NCI-H2107 treated with DMSO at 0.1 percent for 48 hours (cell line): Measurements from ENCODE around the gene BBC3.

Experiments used
- DNase-seq: peaks from one replicate; lab custom pipeline; 2025; ENCODE audit not compliant: unreplicated experiment; lab: John Stamatoyannopoulos, UW

The BBC3 gene

DNA sequence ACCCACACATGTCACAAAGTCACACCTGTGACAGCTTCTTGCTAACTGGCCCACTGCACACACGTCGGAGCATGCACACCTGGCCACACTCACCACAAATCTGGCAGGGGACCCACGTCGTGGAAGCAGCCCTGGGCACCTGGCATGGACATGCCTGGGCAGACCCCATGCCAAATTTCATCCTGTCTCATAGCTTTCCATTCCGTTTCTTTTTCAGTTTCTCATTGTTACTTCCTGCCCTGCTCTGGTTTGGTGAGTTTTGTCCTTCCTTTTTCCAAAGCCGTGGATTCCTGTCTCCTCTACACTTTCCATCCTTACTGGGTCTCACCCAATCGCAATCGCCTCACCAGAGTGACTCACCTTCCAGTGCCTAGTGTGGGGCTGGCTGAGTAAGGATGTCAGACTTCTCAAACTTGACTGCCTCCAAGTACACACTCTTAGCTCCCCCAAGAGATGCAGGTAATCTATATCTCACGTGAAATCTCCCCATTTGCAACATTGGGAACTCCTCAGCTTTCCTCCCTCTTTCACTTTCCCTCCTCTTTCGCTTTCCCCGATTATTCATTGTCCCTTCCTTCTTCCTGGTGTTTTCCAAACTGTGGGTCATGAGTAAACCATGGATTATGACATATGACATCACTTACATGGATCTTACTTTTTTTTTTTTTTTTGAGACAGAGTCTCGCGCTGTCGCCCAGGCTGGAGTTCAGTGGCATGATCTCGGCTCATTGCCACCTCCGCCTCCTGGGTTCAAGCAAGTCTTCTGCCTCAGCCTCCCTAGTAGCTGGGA is 1.6 kb upstream of the BBC3 start:
- DNase-seq = no peak

GRCh38 chr19:47231215-47232054 is 436 bp upstream of the BBC3 start:
- DNase-seq = no peak

DNA sequence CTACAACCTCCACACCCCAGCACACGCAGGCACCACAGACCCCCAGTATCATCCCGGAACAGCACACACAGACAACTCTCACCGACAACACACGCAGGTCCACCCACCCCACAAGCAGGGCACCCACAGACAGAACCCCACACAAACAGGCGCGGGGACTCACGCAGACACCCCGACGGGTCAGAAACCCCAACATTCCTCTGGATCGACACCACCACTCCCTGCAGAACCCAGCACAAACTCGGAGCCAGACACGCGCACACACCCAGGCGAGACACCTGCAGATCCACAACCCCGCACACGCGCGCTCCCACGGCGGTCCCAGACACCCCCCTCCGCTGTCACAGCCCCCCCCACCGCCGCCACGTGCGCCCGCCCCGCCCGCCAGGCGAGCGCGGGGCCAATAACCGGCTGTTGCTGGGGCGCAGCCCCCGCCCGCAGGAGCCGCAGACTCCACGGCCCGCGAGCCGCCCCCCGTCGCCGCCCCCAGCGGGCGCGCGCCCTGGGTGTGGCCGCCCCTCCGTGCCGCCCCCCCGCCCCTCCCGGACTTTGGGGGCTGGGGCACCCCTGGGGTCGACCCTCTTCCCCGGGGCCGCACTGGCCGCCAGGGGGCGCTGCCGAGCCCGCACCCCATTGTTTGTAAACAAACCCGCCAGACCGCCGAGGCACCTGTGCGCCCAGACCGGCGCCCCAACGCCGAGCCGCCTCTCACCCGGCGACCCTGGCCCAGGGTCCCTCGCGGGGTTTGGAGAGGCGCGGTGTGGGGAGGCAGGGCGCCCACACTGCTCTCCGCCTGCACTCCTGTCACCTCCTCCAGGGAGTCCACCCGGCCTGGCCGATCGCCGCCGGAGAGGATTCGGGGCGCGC is 712 bp downstream of the BBC3 start:
- no peak for DNase-seq

DNA sequence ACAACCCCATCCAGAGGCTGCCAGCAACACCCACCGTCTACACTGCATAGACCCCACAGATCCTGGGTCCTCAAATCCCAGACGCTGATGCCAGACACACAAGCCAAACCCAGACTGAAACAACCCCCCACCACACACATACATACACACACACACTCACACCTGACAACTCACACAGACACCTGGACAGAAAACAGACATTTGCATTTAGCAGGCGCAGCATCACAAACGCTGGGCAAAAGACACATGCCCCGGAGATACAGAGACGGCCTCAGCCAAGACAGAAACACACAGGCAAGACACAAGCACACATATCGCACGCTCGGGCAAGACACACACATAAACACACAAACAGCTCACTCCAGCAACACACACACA is 1.3 kb downstream of the BBC3 start:
- DNase-seq = no peak

DNA sequence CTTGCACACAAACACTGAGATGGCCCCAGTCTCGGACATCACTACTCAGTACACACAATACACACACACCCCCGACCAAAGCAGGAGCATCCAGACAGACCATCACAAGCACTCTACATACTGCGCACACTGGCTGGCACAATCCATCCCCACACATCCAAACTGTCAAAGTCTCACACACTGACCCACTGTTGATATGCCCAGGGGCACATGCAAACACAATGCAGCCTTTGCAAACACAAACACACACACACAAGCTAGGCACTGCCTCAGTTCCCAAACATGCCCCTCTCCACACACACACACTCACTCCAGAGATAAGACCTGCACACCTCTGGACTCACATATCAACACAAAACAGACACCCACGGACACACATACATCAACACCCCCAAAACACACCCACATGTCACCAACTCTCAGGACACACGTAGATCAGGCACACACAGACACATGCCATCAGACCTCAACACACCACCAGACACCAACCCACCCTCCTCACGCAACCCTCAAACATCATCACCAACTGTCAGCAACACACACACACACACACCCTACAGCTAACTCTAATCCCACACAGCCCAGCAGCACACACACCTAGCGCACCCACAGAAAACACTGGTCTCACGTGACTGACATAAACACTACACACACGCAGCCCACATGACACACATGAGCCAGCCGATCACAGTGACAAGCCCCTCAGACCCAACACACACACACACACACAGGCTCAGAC is 1.9 kb downstream of the BBC3 start:
- no peak for DNase-seq

DNA sequence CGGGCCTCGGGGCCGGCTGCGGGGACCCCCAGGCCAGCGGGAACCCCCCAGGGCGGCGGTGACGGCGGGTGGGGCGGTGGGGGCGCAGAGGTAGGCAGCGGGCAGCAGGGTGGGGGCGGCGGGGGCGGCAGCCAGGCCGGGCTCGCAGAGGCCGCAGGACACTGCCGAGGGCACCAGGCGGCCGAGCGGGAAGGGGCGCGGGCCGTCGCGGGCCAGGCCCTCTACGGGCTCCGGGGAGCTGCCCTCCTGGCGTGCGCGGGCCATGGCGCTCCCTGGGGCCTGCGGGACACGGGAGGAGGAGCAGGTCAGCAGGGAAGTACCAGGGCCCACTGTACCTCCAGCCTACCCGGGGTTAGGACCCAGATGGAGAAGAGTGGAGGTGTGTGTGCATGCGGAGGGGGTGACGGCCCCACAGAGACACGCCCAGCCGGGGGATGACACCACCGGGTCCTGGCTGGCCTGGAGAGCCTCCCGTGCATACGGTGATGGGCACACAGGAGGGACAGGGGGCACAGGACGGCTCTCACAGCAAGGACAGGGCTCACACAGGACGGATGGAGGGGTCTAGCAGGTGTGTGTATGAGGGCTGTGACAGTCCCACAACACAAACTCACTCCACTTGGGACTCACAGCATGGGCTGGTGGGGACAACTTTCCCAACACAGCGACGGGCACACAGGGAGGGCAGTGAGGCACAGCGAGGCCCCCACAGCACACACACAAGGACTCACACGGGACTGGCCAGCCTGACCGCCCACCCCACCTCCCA is 2.6 kb downstream of the BBC3 start:
- DNase-seq = no peak

- DNase-seq = no peak
These were observed 3.4 kb downstream of the BBC3 start for GRCh38 chr19:47227352-47228167.

DNA sequence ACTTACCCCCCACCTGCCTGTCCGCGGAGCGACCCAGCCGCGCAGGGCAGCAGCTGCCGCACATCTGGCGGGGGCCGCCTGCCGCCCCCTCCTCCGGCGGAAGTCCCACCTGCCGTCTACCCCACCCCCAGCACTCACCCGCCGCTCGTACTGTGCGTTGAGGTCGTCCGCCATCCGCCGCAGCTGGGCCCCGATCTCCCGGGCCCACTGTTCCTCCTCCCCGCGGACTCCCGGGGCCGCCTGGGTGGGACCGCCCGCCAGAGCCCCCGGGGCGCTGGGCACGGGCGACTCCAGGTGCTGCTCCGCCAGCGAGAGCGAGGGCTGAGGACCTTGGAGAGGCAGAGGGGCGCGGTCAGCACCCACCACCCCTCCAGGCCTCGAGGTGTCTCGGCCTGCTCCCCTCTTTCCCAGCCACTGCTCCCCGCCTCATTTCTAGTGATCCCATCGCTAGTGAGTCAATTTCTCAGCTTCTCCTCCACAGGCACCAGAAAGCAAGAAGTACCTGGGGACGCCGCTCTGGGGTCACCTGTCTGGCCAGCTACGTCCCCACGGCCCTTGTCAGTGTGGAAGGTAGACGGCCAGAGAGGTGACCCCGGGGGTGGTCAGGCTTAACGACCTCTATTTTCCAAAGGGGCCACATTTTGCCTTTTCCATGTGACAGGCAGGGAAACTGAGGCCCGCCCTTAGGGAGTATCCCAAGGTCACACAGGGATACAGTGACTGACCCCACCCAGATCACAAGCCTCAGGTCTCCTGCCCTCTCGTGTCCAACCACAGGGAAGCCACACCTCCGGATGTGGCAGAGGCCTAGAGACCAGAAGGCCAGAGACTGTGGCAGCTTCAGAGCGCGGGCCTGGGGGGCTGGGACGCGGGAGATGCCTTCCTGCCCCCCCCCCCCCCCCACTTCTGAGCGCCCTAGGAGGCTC is 4.3 kb downstream of the BBC3 start:
- DNase-seq = no peak

DNA sequence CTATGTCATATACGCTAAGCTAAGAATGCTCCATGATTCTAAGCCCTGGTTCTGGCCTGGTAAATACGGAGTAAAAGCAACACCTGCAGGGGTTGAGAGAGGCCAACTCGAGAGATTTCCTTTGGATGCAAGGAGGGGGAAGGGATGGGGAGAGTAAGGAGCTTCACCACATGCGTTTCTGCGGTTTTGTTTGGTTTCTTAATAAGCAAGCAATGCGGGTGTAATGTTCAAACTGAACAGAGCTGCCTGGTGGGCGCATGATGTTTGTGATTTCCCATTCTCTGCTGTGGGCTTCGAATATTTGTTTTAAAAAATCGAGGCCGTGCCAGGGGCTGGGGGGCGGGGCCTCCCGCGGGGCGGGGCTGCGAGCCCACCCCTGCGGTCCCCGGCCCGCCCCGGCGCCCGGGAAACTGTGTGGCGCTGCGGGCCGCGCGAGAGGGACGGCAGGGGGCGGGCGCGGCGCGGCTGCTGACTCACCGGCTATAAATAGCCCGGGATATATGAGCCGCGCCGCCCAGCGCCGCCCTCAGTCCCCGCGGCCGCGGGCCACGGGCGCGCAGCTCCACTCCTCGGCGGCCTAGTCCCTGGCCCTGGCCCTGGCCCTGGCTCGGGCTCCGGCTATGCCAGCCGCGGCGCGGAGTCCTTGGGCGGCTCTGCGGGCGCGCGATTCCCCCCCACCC is 5.1 kb downstream of the BBC3 start:
- peak; percentile 54 for DNase-seq

DNA sequence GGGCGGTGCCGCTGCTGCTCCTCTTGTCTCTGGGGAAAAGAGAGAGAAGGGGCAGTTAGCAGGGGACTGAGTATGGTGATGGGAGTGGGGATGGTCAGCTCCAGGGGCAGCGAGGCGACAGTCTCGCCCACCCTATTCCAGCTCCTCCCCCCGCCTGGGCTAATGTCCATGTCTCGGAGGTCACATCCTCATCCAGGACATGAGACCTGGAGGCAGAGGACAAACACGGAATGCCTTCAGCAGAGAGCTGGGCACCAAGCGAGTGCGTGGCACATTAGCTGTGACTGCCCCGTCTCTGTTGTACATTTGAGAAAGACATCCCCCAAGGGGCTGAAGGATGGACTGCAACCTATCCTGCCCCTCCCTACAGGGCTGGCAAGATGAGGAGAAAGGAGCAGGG is 9.1 kb downstream of the BBC3 start:
- DNase-seq = no peak

DNA sequence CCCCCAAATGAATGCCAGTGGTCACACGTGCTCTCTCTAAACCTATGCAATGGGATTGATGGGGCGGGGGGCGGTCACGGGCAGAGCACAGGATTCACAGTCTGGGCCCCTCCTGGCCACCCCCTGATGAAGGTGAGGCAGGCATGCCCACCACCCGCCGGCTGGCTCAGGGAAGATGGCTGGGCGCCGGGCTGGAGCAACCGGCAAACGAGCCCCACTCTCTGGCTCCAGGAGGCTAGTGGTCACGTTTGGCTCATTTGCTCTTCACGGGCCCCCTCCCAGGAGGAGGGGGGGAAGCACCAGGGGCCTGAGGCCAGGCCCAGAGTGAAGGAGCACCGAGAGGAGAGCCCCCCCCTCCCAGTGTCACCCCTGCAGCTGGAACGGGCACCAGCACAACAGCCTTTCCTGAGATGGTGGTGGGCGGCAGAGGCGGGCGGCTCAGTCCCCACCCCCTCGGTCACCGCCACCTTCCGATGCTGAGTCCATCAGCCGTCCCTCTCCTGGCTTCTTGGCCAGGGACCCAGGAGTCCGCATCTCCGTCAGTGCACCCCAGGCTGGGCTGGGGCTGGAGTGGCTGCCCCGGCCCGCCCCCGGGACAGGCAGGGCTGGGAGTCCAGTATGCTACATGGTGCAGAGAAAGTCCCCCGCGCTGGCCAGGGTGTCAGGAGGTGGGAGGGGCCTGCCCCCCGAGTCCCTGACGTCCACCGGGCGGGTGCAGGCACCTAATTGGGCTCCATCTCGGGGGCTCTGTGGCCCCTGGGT is 9.7 kb downstream of the BBC3 start:
- DNase-seq = no peak

DNA sequence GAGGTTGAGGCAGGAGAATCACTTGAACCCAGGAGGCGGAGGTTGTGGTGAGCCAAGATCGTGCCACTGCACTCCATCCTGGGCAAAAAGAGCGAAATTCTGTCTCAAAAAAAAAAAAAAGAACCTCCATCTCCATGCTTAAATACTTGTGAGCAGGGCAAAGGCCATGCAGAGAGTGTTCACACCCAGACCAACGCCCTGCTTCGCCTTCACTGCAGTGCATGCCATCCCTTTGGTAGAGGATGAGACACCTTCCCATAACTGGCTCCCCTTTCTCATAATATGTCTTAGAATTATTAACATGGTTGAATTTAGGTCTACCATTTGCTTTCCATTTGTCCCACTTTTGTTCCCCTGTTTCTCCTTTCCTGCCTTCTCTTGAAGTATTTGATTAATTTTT is 15.4 kb downstream of the BBC3 start:
- no peak for DNase-seq

GRCh38 chr19:47210689-47211316 is 20.2 kb downstream of the BBC3 start:
- DNase-seq = peak; percentile 69

DNA sequence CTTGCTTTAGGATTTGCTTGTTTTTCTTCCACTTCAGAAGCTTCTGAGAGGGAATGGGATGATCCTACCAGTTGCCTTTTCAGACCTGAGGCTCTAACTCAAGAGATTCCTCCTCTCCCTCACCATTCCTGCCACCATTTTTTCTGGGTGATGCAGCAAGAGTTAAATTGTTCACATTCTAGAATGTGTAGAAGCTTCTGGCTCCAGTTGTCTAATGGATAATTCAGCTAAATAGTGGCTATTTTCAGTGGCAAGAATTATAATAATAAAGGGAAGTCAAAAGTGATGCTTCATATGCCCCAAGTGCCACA is 20.9 kb downstream of the BBC3 start:
- DNase-seq = no peak

DNA sequence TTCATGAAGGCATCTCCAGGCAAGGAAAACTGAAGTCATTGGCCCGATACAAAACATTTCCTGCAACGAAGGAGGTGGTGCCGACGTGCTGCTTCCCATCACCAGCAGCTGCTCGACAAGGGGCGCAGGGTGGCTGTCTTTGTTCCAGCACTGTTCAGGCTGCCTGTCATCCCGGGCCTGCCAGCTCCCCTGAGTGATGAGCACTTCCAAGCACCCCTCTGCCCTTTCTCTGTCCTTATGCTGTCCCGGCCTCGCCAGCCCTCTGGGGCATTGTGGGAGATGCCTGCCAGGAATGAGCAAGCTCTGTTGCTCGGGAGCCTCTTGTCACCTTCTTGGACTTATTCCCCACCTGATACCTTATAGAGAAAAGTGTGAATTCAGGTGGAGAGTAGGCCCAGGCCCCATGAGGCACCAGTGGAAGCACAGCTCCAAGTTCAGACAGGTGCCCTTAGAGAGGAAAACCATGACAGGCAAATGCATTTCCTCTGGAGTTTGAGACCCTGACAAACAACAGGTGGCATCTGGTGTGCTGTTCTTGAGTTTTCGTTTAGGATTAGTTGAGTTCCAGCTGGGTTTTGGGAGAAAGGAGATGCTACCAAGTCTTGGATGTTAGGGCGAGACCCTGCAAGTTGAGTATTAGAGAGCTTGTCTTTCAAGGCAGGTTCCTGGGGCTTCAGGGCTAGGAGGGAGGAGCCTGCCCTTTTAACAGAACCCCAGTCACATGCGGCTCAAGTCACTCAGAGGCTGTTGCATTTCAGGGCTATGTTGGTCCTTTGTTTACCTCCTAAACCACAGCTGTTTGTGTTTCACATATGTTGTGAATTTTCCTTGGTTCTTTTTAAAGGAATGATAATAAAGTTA is 21.4 kb downstream of the BBC3 start:
- no peak for DNase-seq

- no peak for DNase-seq
These were observed 27.7 kb downstream of the BBC3 start for GRCh38 chr19:47203254-47203653.
